Stimulated activated CD8-positive, alpha-beta memory T cell treated with anti-CD3 and anti-CD28 coated beads, Interleukin-12 subunit alpha, Interleukin-12 subunit beta, amount 100 ng/mL, for 24 hours (primary cell): ENCODE results near the gene PHF19.

Experiments
- DNase-seq: peaks from one replicate; pipeline ENCODE4 v3.0.0-alpha.2; 2020; ENCODE audit errors: extremely low read depth

The PHF19 gene

DNA sequence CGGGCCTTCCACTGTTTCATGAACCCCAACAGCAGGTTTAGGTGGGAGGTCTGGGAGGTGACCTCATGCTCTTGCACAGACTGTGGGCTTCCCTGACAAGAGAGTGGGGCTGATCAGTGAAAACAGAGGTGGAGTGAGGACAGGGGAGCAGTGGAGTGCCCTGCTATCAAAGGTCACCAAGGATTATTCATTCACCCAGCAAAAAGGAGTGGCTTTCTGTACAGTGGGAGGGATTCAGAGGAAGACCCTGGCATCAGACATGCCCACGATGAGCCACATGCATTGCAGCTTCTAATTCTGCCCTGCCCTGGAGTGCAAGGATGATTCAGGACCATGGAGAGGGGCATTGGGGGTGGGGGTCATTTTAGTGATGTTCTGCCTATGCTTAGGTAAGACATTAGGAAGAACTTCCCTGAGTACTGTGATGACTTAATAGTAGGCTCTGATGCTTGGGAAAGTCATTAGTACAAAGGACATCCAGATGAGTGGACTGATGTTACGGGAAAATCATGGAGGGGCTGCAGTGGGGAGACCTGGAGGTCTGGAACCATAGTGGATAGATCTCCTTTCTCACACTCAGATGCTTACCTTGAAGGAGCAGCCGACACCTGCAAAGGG lies 36.8 kb upstream of the PHF19 start:
- no peak for DNase-seq

DNA sequence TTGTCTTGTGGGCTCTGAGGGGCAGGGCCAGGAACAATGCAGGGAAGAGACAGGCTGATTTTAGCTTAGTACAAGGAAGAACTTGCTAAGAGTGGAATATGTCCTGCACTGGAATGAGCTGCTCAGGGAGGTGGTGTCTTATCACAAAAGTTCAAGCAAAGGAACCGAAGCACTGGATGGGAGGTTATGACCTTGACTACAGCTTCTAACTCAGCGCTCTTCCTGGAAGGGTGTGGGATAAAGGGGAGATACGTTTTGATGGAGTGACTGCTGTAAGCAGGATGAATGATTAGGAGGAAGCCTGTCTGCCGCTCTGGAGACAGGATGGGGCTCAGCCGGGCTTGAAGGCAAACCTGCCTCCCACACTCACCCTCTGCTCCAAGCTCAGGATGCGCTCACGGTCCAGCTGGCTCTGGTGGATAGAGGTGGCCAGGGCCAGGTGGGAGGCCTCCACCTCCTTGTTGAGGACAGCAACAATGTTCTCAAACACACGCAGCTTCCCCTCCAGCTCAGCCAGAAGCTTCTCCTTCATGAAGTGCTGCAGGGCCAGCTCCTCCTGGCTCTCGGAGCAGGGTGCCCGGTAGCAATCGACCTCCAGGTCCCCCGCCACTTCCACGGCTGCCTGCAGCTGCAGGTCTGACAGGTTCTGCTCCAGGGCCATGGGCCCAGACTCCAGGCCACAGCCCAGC lies 36.1 kb upstream of the PHF19 start:
- no peak for DNase-seq

DNA sequence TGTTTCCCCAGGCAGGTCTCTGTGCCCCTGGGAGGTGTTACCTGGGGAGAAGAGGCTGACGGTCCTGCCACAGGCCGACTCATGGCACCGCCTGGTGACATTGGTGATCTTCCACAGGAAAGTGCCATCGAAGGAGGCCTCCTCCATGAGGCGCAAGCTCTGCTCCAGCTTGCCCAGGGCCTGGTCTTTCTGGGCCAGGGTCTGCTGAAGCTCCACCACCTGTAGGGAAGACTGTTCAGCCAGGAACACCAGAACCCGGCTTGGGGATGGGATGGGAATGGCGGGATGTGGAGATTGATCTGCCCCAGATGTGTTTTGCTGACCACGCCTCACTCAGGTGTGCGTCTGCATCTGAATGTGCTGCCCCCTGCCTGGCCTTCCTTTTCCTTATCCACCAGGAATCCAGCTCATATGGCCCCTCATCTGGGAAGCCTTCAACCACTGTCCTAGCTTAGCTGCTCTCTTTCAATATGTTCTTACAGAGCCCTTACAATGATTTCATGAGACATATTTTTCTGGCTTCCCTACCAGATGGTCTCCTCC lies 34.4 kb upstream of the PHF19 start:
- no peak for DNase-seq

DNA sequence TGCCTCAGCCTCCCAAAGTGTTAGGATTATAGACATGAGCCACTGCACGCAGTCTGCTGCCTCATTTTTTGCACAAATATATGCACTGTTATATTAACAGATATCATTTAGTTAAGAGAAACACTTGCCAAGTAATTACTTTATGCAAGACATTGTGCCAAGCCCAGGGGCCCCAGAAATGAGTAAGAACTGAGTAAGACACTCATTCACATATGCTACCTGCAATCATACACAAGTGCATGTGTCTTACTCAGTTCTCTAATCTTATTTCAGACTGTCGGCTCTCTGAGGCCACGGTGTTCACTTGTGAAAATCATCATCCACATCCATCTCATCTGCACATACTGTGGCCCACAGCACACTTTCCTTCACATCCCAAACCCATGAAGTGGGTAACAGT lies 33.7 kb upstream of the PHF19 start:
- DNase-seq: no peak

DNA sequence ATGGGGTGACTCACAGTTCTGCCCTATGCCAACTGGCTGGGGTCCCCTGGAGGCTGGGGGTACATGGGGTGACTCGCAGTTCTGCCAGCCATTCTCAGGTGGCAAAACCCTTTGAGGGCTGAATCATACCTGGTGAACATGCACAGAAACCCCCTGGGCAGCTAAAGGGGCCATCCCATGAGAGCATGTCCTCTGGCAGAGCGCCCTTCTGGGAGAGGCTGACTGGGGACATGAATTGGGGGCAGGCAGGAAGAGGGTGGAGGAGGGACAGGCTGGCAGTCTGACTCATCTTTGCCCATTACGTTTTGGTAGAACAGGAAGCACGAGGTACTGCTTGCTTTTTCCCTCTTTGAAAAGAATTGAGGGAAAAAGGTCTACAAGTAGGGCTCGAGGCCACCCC lies 32.9 kb upstream of the PHF19 start:
- no peak for DNase-seq

DNA sequence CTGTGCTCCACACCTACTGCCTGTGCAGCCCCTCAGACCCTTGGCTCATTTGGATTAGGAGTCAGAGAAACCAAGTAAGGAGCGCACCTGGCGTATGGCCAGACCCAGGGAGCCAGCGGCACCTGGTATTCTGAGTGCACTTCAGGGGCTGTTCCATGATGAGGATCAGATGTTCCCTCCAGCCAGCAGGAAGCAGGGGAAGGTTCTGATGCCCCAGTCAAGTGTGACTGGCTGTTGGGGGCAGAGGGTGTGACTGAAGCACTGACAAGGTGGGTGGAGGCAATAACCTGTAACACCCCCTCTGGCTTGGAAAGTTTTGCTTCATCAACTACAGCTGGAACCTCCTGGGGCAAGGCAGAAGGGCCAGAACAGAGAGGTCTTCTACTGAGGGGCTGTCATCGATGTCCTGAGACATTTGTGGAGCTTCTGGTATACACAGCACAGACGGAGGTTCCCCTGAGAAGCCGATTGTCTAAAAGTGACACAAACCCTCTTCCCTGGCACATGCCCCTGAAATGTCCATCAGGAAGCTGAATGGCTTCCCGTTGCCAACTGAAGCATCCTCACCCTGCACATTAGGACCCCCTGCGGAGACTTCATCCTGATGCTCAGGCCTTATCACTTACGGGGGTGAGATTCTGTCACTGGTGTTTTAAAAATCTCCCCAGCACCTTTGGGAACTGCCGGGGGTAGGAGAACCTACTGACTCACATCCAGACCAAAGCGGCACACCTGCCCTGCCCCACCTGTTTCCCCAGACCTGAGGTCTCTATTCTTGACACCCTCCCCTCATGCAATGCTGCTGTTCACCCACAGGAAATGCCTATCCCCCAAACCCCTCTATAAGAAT lies 28.6 kb upstream of the PHF19 start:
- DNase-seq: no peak

DNA sequence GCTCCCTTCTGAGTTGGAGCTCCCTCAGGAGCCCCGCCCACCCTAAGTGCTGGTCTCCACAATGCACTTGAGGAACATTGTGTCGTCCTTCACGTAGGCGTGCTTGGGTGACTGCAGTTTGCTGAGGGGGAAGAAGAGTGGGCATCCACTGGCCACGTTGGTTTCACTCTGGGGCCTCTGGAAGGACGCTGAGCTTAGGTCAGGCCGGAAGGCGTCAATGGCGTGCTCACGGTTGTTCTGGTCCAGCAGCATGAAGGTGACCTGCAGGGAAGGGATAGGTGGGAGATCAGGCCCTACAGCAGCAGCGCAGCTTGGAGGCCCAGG lies 28.0 kb upstream of the PHF19 start:
- DNase-seq: no peak

DNA sequence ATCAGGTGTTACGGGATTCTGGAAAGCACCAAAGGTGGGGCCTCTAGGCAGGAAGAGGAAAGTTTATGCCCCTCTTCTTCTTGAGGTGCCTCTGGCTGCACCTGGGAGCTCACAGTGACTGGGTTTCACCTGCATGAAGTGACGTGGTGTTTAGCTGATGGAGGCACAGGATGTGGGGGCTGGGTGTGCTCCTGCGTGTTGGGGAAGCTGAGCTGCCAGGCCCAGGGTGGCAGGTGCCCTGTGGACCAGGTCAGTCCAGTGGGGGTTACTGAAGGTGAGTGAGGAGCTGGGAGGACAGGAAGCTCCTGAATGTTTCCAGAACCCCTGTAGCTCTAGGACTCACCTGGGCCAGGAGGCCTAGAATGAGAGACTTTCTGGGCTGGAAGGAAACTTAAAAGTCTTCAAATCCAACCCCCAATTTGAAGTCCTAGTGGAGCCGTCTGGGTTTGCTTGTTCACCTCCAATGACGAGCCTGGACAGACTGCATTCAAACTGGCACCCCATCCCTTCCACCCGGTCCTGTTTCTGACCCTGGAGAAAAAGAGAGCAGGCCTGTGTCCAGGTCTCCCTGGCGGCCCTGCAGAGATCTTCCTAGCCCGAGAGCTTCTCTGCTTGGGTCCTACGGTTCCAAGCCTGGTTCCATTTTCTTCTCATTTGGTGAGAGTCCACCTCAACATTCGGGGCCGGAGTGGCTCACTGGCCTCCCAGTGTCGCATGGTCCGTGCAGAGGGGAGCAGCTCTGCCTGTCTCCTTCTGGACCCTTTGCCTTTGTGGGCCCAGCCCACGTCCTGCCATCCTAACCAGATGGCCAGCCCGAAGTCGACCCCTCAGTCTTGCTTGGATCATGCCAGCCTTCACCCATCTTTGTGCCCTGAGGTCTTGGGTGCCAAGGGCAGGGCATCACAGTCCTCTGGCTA lies 27.3 kb upstream of the PHF19 start:
- DNase-seq: no peak

DNA sequence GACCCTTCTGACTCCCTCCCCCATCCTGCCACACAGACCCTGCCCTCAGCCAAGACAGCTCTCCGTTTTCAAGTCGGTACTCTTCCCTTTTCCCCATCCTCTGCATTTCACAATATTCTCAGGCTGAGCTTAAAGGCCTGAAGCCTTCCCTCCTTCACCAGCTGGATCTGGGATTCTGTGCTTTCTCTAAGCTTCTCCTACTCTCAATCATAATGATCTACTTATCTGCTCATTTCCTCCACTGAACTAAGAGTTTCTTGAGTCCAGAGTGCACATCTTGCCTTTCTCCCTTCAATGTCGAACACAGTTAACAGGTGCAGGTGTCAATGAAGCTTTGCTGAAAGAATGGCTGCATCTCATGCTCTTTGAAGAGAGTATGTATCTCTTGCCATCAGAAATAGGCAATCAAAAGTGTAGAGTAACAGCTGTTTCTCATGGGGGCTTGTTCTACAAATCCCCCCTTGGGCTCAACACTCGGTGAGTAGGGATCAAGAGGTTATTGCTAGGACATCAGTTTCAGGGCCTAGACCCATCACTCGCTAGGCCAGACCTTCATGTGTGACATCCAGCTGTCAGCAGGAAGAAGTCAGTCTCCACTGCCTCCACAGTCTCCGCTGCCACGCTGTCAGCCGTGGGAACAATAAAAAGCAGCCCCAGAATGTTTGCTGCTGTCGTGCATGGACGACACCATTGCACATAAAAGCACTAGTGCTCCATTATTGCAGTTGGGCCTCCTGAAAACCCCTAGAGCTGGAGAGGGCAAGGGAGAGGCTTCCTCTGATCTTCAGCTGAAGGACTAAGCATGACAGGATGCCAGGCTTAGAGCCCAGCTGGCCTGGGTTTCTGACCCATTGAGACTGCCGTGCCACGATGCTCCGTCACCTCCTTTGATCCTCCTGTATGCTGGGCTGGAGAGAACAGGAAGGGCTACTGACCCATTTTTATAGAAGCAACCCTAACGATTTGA lies 25.9 kb upstream of the PHF19 start:
- DNase-seq: no peak

DNA sequence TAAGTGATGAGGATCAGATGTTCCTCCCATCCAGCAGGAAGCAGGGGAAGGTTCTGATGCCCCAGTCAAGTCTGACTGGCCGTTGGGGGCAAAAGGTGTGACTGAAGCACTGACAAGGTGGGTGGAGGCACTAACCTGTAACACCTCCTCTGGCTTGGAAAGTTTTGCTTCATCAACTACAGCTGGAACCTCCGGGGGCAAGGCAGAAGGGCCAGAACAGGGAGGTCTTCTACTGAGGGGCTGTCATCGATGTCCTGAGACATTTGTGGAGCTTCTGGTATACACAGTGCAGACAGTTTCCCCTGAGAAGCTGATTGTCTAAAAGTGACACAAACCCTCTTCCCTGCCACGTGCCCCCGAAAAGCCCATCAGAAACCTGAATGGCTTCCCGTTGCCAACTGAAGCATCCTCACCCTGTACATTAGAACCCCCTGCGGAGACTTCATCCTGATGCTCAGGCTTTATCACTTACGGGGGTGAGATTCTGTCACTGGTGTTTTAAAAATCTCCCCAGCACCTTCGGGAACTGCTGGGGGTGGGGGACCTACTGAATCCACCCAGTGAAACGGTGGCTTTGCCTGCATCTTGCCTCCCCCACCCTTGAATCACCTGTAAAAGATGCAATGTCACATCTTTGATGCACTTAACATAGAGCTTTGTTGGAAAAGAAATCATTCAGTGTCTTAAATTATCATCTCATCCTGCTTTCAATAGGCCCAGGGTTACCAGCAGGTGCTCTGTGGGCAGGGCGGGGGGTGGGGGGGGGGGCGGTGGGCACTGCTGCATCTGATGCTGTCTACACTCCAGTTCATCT lies 25.0 kb upstream of the PHF19 start:
- no peak for DNase-seq

DNA sequence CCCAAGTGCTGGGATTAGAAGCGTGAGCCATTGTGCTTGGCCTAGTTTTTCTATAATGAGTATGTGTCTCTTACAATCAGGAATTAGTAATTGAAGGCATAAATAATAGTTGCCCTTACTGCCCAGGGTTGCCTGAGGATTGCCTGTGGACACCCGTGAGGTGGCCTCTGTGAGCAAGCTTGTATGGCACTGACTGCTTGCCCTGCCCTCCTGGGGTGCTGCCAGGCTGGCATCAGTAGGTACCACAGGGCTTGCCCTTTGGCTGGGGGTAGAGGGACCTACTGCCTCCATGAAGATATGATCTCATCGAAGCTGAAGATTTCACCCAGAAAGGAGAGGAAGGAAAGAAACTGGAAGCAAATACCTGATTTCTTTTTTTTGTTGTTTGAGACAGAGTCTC lies 23.8 kb upstream of the PHF19 start:
- DNase-seq: no peak

DNA sequence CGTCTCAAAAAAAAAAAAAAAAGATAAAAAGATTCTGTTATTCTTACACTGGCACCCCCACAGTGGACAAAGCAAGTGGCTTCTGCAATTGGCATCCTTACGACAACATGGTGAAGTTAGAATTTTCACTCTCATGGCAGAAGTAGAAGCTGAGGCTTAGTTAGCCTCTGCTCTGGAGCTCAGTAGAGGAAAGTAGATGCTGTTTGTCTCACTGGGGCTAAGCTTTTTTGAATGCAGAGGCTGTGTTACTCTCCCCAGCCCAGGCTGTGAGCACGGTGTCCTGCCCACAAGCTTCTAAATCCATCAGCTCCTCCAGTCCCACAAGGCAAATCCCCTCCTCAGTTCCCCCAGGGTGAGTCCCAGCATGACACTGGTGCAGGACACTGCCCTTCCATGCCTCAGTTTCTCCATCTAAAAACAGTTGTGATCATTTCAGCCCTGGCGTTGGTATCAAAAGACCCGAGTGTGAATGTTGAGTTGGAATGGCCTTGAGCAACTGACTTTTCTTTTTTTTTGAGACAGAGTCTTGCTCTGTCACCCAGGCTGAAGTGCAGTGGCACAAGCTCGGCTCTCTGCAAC lies 22.6 kb upstream of the PHF19 start:
- DNase-seq: no peak

DNA sequence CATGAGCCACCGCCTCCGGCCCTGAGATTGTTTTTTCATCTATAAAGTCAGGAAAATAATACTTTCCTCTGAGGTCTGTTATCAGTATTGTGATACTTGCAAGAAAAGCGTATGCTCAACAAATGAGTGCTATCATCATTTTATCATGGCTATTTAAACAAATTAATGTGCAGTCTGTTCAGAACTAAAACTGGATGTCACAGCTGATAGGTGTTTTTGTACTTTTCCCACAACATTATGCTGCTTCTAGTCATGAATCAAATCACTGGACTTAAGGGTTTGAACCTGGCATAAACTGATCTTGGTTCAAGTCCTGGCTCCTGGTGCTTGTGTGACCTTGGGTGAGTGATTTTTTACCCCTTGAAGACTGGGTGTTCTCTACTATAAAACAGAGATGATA lies 21.4 kb upstream of the PHF19 start:
- no peak for DNase-seq

DNA sequence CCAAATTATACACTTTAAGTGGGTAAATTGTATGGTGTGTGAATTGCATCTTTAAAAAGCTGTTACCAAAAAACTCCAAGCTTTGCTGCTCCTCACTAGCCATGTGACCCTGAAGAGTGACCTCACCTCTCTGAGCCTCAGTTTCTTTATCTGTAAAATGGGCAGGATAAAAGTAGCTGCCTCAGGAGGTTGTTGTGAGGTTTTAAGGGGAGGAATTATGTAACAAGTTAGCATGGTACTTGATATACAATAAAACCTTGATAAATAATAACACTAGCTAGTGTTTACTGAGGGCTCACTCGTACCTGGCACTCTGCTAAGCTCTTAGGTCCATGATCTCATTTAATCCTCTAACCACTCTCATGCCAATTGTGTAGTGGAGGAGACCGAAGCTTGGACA lies 19.0 kb upstream of the PHF19 start:
- no peak for DNase-seq

DNA sequence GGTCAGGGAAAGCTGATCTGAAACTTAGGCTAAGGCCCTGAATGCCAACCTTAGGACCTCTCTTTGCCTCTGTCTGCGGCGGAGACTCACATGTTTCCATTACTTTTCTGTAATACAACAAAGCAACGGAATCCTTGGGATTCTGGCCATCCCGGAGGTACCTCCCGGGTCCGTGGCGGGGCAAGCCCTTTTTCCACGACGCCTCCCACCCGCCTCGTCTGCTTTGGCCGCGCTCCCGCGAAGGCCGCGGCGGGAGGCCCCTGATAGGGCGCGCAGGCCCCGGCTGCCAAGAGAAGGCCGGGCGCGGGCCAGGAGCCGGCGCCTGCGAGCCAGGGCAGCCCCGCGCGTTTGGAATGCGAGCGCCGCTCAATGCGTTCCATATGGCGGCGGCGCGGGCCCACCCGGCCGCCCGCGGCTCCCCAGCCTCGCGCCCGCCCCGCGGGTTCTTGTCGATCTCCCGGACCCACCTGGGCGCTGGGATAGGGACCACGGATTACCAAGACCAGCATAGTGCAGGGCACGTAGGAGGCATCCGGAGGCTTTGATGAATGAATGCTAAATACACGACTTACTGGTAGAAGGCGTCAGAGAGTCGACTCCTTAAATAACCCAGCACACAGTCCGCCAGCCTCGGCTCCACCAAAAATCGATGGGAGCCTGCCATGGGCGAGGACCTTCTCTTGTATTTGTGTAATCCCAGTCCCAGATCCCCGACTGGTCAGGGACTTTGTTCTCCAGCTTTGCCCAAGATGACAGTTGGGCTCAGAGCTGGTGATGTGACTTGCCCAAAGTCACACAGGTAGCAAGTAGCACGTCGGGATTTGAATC lies 17.5 kb upstream of the PHF19 start:
- no peak for DNase-seq

DNA sequence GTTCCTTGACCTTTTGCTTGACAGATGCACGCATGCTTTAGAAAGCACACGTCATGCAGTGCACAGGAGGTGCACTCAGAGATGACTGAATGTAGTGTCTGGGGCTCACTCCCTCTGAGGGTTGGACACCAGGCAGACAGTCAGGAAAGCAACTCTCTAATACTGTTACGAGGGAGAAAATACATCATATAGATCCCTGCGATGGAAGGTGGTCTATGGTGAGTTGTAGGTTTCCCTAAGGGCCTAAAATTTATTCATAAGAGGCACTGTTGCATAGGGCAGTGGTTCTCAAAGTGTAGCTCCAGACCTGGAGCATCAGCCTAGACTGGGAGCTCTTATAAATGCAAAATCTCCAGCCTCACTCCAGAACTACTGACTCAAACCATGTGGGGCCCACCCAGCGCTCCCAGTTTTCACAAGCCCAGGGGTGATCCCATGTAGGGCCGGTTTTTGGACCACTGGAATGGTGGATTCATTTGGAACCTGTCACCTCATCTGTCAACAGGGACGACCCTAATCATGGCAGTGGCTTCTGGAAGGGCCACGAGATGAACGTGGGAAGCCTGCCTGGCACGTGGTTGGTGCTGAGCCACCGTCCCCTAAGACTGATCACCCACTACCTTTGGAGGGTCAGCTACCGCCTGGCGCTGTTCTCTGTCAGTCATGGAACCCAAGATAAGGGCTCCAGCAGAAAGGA lies 16.8 kb upstream of the PHF19 start:
- DNase-seq: no peak

DNA sequence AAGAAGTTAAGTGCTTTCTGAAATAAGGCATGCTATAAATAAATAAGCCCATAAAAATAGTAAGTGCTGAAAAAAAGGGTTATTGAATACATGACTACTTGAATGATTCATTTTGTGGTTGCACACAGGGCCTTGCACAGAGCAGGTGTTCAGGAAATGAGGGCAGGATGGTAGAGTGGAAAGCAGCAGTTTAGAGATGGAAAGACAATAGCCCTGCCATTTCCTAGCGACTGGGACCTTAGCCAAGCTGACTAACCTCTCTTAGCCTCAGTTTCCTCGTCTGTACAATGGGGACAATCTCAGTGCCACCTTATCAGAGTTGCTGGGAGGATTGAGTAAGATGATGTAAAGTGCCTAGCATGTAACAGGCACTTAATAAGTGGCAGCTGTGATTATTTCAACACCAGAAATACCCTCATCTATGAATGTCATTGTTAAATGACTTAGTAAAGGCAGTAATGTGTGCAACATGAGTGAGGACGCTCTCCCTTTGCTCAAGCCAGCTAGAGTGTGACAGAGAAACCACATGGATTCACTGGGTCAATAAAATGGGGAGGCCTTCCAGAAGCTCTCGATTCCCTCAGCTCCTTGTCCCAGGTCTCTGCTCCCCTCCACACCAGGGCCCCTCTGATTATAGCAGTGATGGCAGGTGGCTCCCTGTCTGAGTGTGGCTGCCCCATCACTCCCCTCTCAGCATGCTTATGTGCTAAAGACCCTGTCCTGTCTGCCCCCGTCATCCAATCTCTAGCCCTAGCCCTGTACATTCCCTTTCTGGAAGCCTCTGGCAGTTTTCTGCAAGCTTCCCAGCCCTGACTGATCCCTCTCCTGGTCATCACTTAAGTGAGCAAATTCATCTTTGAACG lies 16.0 kb upstream of the PHF19 start:
- no peak for DNase-seq
